Transverse colon (tissue), 4 donors: ENCODE results near the gene ANKLE2. TPM values are rescaled to one million over a fixed set of nuclear protein-coding genes. Genes with fewer than 3 reads are reported as not detected.

ENCODE experiments used
- DNase-seq: peaks from one replicate; pipeline ENCODE4 v3.0.0-alpha.2; 2019
- H3K27ac ChIP-seq, 4 donors: fragments of 200-600 bp; sonication (generic); 2 replicates each; pipeline ENCODE4 v1.5.1; 2016 to 2018; ENCODE audit warnings: inconsistent platforms in 4 of 4
- H3K27me3 ChIP-seq: fragments of 200-600 bp; sonication (generic); 2 replicates; pipeline ENCODE4 v1.5.1; 2017; ENCODE audit warnings: inconsistent platforms
- H3K36me3 ChIP-seq, 4 donors: fragments of 200-600 bp; sonication (generic); 2 replicates each; pipeline ENCODE4 v1.5.1; 2017 to 2019; ENCODE audit warnings: inconsistent platforms in 4 of 4
- H3K4me1 ChIP-seq, 4 donors: fragments of 200-600 bp; sonication (generic); 2 replicates each; pipeline ENCODE4 v1.5.1; 2017 to 2020; ENCODE audit warnings: inconsistent platforms in 4 of 4
- H3K4me3 ChIP-seq, 4 donors: fragments of 200-600 bp; sonication (generic); 1 replicate in 1 of 4; 2 replicates in 3 of 4; pipeline versions ENCODE4 v1.5.1 to v1.6.1; 2017 to 2019; ENCODE audit warnings: inconsistent platforms in 4 of 4
- H3K9me3 ChIP-seq, 2 donors: fragments of 200-600 bp; sonication (generic); 2 replicates each; pipeline ENCODE4 v1.5.1; 2017 to 2019; ENCODE audit warnings: inconsistent platforms in 2 of 2
- EP300 ChIP-seq: sonication (generic); formaldehyde crosslinking; IDR thresholded peaks from one replicate; pipeline ENCODE4 v1.6.1; 2017; ENCODE audit warnings: antibody characterized with exemption, low read depth
- POLR2A ChIP-seq: fragments of 450-650 bp; IDR thresholded peaks from one replicate; pipeline ENCODE4 v1.6.1; 2016; ENCODE audit warnings: antibody characterized with exemption, mild to moderate bottlenecking, moderate library complexity
- POLR2AphosphoS5 ChIP-seq, 3 donors: sonication (generic); formaldehyde crosslinking; IDR thresholded peaks; one replicate each; pipeline ENCODE4 v1.6.1; 2016; ENCODE audit warnings: antibody characterized with exemption in 3 of 3
- WGBS, 2 donors: methylation state at CpG; one replicate each; pipeline ENCODE4 v1.1.5; 2018; ENCODE audit warnings: low coverage in 1 of 2; 5-methylcytosine and 5-hydroxymethylcytosine counted together
- in situ Hi-C, 4 donors: fragments of 200-750 bp; cut with MboI; loops; one replicate each; pipeline versions ENCODE4 v1.15.0 to v1.15.1; 2017; ENCODE audit warnings: low sequenced_read_pairs in 3 of 4, low pct_ligation_motif_present in 1 of 4, low pct_unique_long_range_greater_than_20kb in 1 of 4
- intact Hi-C: fragments of 100-400 bp; cut with DNase I; formaldehyde crosslinking; loops from one replicate; pipeline ENCODE4 v1.15.1; 2023; ENCODE audit warnings: low total_unique reads
- total RNA-seq, 4 donors: library from RNA; depleted of rRNA; stranded (reverse); fragments of >200 nt; gene quantifications; one replicate each; pipeline ENCODE4 v1.1.0, GENCODE V29; 2016
- TF ChIP-seq, protein P1 (sequence below), 5 experiments: fragments of 200-600 bp in 3 of 5; fragments of 450-650 bp in 2 of 5; sonication (generic) in 3 of 5; IDR thresholded peaks; 1 replicate in 2 of 5; 2 replicates in 3 of 5; pipeline ENCODE4 v1.5.1; 2016 to 2017; ENCODE audit warnings: antibody characterized with exemption in 5 of 5, inconsistent platforms in 3 of 5, mild to moderate bottlenecking in 2 of 5, moderate library complexity in 1 of 5

The ANKLE2 gene
- total RNA-seq, 4 donors from 2014 or later: 46.0 to 146 (median 88.6) TPM

DNA sequence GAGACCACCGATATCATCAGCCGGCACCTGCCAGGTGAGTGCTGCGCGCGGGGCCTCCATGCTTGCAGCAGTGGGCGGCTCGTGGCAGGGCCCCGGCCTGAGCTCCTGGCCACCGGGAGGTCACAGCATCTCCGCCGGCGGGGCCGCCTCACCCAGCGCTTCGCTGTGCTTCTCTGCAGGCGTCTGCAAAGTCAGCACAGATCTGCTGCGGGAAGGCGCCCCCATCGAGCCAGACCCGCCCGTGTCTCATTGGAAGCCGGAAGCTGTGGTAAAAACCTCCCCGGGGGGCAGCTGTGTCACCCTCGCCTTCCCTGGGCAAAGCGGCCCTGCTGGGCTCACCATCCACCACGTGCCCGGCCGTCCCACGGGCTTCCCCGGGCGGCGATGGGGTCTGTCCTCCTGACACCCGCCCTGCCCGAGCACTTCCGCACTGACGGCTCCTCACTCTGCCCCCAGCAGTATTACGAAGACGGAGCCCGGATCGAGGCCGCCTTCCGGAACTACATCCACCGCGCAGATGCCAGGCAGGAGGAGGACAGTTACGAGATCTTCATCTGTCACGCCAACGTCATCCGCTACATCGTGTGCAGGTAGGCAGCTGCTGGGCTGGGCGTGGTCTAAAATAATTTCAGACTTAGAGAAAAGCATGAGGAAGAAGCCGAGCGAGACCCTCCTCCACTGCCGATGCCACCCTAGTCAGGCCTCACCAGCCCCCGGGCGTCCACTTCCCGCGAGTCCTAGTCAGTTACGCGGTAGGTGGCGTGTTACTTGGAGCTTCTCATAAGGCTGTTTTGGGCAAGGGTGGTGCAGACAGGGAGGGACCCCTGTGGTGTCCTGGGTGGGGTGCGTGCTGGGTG is 43.9 kb downstream of the ANKLE2 start:
- in situ Hi-C loops (no loop called here), intact Hi-C loops (no loop called here)
- H3K27ac ChIP-seq: no peak overlapping the region
- no peak for DNase-seq
- H3K4me3 ChIP-seq: no peak overlapping the region
- H3K36me3 ChIP-seq: peaks cover 0 to 26% (median 7%) of the 10 kb centered on the region in 4 donors
- WGBS, 2 donors: 93% methylated on average over 50 of the region's 61 CpGs; no CpG with 5 or more reads in 1 of the 2 donors
- TF ChIP-seq POLR2AphosphoS5 (IDR thresholded peaks at IDR 0.05) (no peak), EP300 (no peak), POLR2A (no peak)
- TF ChIP-seq, protein P1, sequence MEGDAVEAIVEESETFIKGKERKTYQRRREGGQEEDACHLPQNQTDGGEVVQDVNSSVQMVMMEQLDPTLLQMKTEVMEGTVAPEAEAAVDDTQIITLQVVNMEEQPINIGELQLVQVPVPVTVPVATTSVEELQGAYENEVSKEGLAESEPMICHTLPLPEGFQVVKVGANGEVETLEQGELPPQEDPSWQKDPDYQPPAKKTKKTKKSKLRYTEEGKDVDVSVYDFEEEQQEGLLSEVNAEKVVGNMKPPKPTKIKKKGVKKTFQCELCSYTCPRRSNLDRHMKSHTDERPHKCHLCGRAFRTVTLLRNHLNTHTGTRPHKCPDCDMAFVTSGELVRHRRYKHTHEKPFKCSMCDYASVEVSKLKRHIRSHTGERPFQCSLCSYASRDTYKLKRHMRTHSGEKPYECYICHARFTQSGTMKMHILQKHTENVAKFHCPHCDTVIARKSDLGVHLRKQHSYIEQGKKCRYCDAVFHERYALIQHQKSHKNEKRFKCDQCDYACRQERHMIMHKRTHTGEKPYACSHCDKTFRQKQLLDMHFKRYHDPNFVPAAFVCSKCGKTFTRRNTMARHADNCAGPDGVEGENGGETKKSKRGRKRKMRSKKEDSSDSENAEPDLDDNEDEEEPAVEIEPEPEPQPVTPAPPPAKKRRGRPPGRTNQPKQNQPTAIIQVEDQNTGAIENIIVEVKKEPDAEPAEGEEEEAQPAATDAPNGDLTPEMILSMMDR (IDR thresholded peaks at IDR 0.05): no peak
- H3K27me3 ChIP-seq: no peaks in the 10 kb centered on the region
- no peaks in the 10 kb centered on the region for H3K9me3 ChIP-seq
- H3K4me1 ChIP-seq: peaks cover 0 to 3% (median 0%) of the 10 kb centered on the region in 4 donors

DNA sequence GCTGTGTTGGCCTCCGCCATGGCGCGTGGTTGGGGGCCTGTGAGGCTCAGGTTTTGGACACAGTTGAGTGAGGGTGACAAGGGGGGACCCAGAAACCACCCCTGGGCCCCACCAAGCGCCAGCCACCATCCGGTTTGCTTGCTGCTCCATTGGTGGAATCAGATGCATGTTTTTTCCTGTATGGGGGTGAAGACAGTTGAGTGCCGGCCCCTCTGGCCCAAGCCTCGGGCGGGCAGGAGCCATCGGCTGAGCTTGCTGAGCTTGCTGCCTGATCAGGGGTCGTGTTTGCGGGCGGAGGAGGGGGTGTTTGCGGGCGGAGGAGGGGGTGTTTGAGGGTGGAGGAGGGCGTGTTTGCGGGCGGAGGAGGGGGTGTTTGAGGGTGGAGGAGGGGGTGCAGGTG is 44.6 kb downstream of the ANKLE2 start:
- H3K27me3 ChIP-seq: no peaks in the 10 kb centered on the region
- H3K4me3 ChIP-seq: no peak overlapping the region
- H3K27ac ChIP-seq: no peak overlapping the region
- WGBS, 2 donors: 89% methylated on average over 17 of the region's 17 CpGs; no CpG with 5 or more reads in 1 of the 2 donors
- no peak for DNase-seq
- intact Hi-C loops: no loop called here
- H3K4me1 ChIP-seq: peaks cover 0 to 9% (median 2%) of the 10 kb centered on the region in 4 donors
- no peaks in the 10 kb centered on the region for H3K9me3 ChIP-seq
- TF ChIP-seq EP300 (no peak), POLR2A (no peak), POLR2AphosphoS5 (IDR thresholded peaks at IDR 0.05) (no peak)
- TF ChIP-seq, protein P1 (IDR thresholded peaks at IDR 0.05): no peak
- H3K36me3 ChIP-seq: peaks cover 0 to 24% (median 7%) of the 10 kb centered on the region in 4 donors
- in situ Hi-C loops: no loop called here

DNA sequence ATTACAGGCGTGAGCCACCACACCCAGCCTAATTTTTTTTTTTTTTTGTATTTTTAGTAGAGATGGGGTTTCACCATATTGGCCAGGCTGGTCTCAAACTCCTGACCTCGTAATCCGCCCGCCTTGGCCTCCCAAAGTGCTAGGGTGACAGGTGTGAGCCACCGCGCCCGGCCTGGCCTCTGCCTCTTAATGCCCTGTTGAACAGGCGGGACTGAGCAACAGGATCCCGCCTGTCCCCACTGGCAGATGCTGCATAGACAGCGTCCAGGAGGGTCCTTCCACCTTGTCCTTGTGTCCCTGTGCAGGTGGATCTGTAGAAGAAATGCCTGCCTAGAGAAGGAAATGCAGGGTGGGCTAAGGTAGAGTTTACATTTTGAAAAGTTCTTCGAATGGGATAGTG is 45.3 kb downstream of the ANKLE2 start:
- in situ Hi-C loops (no loop called here), intact Hi-C loops (no loop called here)
- peaks cover 6 to 16% (median 9%) of the 10 kb centered on the region in 4 donors for H3K4me1 ChIP-seq
- DNase-seq: no peak
- H3K27me3 ChIP-seq: no peaks in the 10 kb centered on the region
- WGBS, 2 donors: 90% methylated on average over 11 of the region's 11 CpGs; no CpG with 5 or more reads in 1 of the 2 donors
- TF ChIP-seq POLR2AphosphoS5 (IDR thresholded peaks at IDR 0.05) (no peak), POLR2A (no peak)
- TF ChIP-seq, protein P1 (IDR thresholded peaks at IDR 0.05): no peak
- peaks cover 0 to 19% (median 7%) of the 10 kb centered on the region in 4 donors for H3K36me3 ChIP-seq
- H3K9me3 ChIP-seq: no peaks in the 10 kb centered on the region
- no peak overlapping the region for H3K27ac ChIP-seq
- no peak overlapping the region for H3K4me3 ChIP-seq

GRCh38 chr12:132715874-132716273 is 45.8 kb downstream of the ANKLE2 start:
- no peak for DNase-seq
- no peaks in the 10 kb centered on the region for H3K9me3 ChIP-seq
- intact Hi-C loops: no loop called here
- peaks cover 0 to 15% (median 5%) of the 10 kb centered on the region in 4 donors for H3K36me3 ChIP-seq
- no peak overlapping the region for H3K4me3 ChIP-seq
- in situ Hi-C loops: no loop called here
- no peak overlapping the region for H3K27ac ChIP-seq
- TF ChIP-seq POLR2AphosphoS5 (IDR thresholded peaks at IDR 0.05): no peak
- TF ChIP-seq POLR2A: no peak
- no peak for TF ChIP-seq EP300
- TF ChIP-seq, protein P1 (IDR thresholded peaks at IDR 0.05): no peak
- no peaks in the 10 kb centered on the region for H3K27me3 ChIP-seq
- 96% methylated on average over 9 of the region's 9 CpGs; no CpG with 5 or more reads in 1 of the 2 donors for WGBS, 2 donors
- peaks cover 7 to 17% (median 11%) of the 10 kb centered on the region in 4 donors for H3K4me1 ChIP-seq
